Measurements from ENCODE around the gene BEST1.

Gene BEST1

DNA sequence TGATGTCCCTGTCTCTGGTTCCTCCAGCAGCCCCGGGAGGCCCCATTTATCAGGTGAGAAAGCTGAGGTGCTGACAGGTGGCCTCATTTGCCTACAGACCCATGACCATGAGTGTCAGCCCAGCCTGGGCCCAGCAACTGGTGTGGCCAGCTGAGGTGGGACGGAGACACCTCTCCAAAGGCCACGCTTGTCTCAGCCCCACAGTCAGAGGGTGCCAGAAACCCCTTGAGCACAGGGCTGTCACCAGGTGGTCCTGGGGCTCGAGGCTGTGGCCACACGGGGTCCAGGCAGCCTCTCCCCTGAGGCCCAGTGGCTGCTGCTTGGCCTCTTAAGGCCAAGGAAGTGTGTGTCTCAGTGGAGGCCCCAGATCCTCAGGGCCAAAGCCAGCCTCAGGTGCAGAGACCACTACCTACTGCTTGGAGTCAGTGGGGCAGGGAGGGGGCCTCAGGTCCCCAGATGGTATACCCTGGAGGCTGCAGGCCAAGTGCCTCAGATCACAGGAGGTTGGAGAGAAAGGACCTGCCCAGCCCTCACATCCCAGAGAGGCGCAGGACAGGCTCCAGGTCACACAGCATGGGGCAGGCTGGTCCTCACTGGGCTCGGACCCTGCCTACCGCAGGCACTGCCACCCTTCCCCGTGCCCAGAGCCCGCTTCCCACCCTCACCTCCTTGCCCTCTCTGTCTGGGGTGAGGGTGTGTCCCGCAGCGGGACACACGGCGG, 44.2 kb upstream of the BEST1 start:
- no peak overlapping the region for H3K4me3 ChIP-seq (ENCODE audit: low read depth, low read length)
- no peak for DNase-seq (ENCODE audit: low read depth)
- no peak for TF ChIP-seq MYC (IDR thresholded peaks at IDR 0.05; ENCODE audit: low read depth, low read length)
- TF ChIP-seq, protein P1, sequence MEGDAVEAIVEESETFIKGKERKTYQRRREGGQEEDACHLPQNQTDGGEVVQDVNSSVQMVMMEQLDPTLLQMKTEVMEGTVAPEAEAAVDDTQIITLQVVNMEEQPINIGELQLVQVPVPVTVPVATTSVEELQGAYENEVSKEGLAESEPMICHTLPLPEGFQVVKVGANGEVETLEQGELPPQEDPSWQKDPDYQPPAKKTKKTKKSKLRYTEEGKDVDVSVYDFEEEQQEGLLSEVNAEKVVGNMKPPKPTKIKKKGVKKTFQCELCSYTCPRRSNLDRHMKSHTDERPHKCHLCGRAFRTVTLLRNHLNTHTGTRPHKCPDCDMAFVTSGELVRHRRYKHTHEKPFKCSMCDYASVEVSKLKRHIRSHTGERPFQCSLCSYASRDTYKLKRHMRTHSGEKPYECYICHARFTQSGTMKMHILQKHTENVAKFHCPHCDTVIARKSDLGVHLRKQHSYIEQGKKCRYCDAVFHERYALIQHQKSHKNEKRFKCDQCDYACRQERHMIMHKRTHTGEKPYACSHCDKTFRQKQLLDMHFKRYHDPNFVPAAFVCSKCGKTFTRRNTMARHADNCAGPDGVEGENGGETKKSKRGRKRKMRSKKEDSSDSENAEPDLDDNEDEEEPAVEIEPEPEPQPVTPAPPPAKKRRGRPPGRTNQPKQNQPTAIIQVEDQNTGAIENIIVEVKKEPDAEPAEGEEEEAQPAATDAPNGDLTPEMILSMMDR (IDR thresholded peaks at IDR 0.05; ENCODE audit: low read depth, low read length), result no peak
- no peak for TF ChIP-seq MAX (IDR thresholded peaks at IDR 0.05; ENCODE audit: low read depth, low read length)
- TF ChIP-seq POLR2A (IDR thresholded peaks at IDR 0.05; ENCODE audit: extremely low read depth, insufficient read length), result no peak

GRCh38 chr11:61906522-61906909, 43.6 kb upstream of the BEST1 start:
- no peak for DNase-seq (ENCODE audit: low read depth)
- no peak for TF ChIP-seq POLR2A (IDR thresholded peaks at IDR 0.05; ENCODE audit: extremely low read depth, insufficient read length)
- no peak for TF ChIP-seq MYC (IDR thresholded peaks at IDR 0.05; ENCODE audit: low read depth, low read length)
- TF ChIP-seq, protein P1 (IDR thresholded peaks at IDR 0.05; ENCODE audit: low read depth, low read length), result no peak
- no peak overlapping the region for H3K4me3 ChIP-seq (ENCODE audit: low read depth, low read length)

DNA sequence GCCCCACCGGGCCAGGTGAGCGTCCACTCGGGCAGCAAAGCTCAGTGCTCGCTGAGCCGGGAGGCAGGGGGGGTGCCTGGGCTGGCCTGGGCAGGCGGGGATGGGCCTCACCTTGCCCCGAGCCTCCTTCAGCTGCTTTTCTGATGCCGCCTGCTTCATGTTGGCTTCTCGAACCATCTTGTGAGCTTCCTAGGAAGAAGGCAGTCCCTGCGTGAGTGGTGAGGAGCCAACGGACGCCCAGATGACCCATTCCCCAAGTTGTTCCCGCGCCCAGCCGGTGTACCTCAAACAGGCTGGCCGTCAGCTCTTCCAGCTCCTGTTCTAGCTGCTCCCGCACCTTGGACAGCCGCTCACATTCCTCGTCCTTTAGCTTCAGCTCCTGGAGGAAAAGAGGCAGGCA, 42.9 kb upstream of the BEST1 start:
- DNase-seq (ENCODE audit: low read depth), result no peak

DNA sequence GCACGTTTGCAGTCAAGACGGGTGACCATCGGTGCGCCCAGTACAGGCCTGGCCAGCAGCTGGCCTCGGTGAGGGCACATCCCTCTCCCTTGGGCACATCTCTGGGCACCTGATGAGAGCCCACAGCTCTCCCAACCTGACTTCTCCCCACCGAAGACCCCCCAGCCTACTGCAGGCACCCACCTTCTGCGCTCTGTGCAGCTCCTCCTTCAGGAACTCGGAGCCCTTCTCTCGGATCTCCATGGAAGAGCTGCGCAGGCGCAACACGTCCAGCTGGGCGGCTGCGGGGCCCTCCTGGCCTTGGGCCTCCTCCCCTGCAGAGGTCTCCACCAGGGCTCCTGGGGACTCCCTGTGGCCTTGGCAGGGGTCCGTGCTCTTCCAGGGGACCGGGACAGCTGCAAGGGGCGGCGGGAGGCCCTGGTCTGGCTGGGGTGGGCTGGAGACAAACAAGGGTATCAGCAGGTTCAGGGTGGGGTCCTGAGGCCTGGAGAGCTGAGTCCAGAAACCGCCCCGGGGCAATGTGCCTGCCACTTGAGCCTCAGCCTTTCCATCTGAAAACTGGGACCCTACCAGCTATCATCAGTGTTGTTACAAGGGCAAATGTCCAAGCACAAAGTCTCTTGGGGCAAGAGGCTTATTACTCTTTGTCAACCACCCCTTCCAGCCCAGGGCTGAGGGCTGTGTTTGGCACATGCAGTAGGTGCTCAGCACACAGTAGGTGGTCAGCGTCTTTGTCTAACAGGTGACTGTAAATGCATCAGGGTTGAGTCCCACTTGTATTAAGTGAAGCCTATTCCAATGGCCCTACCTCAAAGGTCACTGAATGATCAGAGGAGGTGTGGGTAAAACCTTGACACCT, 42.1 kb upstream of the BEST1 start:
- no peak for TF ChIP-seq MYC (IDR thresholded peaks at IDR 0.05; ENCODE audit: low read depth, low read length)
- TF ChIP-seq POLR2A (IDR thresholded peaks at IDR 0.05; ENCODE audit: extremely low read depth, insufficient read length), result no peak
- TF ChIP-seq, protein P1 (IDR thresholded peaks at IDR 0.05; ENCODE audit: low read depth, low read length), result no peak
- no peak for TF ChIP-seq MAX (IDR thresholded peaks at IDR 0.05; ENCODE audit: low read depth, low read length)
- DNase-seq (ENCODE audit: low read depth), result no peak
- no peak overlapping the region for H3K4me3 ChIP-seq (ENCODE audit: low read depth, low read length)

More for the DNA sequence above, 42.9 kb upstream of the BEST1 start:
- H3K4me3 ChIP-seq (ENCODE audit: low read depth, low read length), result no peak overlapping the region
- TF ChIP-seq MYC (IDR thresholded peaks at IDR 0.05; ENCODE audit: low read depth, low read length) (no peak), MAX (IDR thresholded peaks at IDR 0.05; ENCODE audit: low read depth, low read length) (no peak)
- TF ChIP-seq, protein P1 (IDR thresholded peaks at IDR 0.05; ENCODE audit: low read depth, low read length), result no peak

GRCh38 chr11:61908730-61909316, 41.3 kb upstream of the BEST1 start:
- no peak overlapping the region for H3K4me3 ChIP-seq (ENCODE audit: low read depth, low read length)
- TF ChIP-seq, protein P1 (IDR thresholded peaks at IDR 0.05; ENCODE audit: low read depth, low read length), result no peak
- TF ChIP-seq POLR2A (IDR thresholded peaks at IDR 0.05; ENCODE audit: extremely low read depth, insufficient read length), result no peak
- TF ChIP-seq MYC (IDR thresholded peaks at IDR 0.05; ENCODE audit: low read depth, low read length), result no peak
- no peak for TF ChIP-seq MAX (IDR thresholded peaks at IDR 0.05; ENCODE audit: low read depth, low read length)
- DNase-seq (ENCODE audit: low read depth), result no peak

Measured in NB4 (cell line).